Stimulated activated naive B cell treated with anti-CD40 and anti-IgM and Interleukin-4, amounts not matched to agents 10 μg/mL and 1 μg/mL and 100 μg/mL, for 72 hours (primary cell): ENCODE measurements around the gene NR1I2.

Source experiments
- ATAC-seq, 2 donors: fragments of 150-1000 bp; cut with Tn5 transposase; replicated peaks; 2 replicates each; pipeline ENCODE4 v1.10.0; 2021; ENCODE audit warnings: moderate library complexity in 1 of 2
- DNase-seq: peaks from one replicate; pipeline ENCODE4 v3.0.0; 2021
- H3K27ac Mint-ChIP-seq: one replicate; pipeline ENCODE4 v1.8.0; 2022; ENCODE audit warnings: mild to moderate bottlenecking, mixed read lengths
- H3K27me3 Mint-ChIP-seq, 2 donors: one replicate each; pipeline ENCODE4 v1.8.0; 2022; ENCODE audit warnings: mixed read lengths in 2 of 2
- H3K36me3 Mint-ChIP-seq, 2 donors: one replicate each; pipeline ENCODE4 v1.8.0; 2022; ENCODE audit warnings: mixed read lengths in 2 of 2, mild to moderate bottlenecking in 1 of 2
- H3K4me1 Mint-ChIP-seq, 2 donors: one replicate each; pipeline ENCODE4 v1.8.0; 2022; ENCODE audit warnings: mixed read lengths in 2 of 2, mild to moderate bottlenecking in 1 of 2
- H3K4me3 Mint-ChIP-seq, 2 donors: one replicate each; pipeline ENCODE4 v1.8.0; 2022; ENCODE audit warnings: mild to moderate bottlenecking in 2 of 2, mixed read lengths in 2 of 2, moderate library complexity in 1 of 2
- H3K9me3 Mint-ChIP-seq, 2 donors: one replicate each; pipeline ENCODE4 v1.8.0; 2022; ENCODE audit warnings: mixed read lengths in 2 of 2, mild to moderate bottlenecking in 1 of 2

The NR1I2 gene

DNA sequence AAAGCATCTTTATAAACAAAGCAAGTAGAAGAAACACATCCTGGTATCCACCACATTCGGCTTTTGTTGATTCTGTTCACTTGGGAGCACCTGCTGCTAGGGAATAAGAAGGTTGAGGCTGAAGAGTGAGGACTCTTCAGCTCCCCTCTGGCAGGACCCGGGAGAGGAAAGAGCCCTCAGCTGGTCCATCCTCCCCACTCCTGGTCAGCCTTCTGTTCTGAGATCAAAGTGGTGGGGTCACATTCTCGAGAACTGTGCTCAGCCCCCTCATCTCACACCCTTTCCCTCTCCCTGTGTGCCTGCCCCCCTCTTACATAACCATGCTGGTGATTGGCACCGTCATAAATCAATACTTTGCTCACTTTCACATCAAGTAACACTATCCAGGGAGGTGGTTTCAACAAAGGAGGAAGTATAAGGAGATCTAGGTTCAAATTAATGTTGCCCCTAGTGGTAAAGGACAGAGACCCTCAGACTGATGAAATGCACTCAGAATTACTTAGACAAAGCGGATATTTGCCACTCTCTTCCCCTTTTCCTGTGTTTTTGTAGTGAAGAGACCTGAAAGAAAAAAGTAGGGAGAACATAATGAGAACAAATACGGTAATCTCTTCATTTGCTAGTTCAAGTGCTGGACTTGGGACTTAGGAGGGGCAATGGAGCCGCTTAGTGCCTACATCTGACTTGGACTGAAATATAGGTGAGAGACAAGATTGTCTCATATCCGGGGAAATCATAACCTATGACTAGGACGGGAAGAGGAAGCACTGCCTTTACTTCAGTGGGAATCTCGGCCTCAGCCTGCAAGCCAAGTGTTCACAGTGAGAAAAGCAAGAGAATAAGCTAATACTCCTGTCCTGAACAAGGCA lies at the start of gene NR1I2:
NR1I2 (plus strand) TSS at position 772 of the 869 bp plus-strand sequence.
- ATAC-seq, result peak in 1 of 2 donors; percentile 41
- Mint-ChIP-seq H3K4me3 (no peak within 1 kb of the TSS), H3K9me3 (peaks cover 0 to under 1% of the 10 kb centered on the region in 2 donors), H3K4me1 (peaks cover 3 to 10% of the 10 kb centered on the region in 2 donors), H3K27me3 (no peaks in the 10 kb centered on the region), H3K36me3 (no peaks in the 10 kb centered on the region), H3K27ac (no peak within 1 kb of the TSS)
- no peak for DNase-seq

DNA sequence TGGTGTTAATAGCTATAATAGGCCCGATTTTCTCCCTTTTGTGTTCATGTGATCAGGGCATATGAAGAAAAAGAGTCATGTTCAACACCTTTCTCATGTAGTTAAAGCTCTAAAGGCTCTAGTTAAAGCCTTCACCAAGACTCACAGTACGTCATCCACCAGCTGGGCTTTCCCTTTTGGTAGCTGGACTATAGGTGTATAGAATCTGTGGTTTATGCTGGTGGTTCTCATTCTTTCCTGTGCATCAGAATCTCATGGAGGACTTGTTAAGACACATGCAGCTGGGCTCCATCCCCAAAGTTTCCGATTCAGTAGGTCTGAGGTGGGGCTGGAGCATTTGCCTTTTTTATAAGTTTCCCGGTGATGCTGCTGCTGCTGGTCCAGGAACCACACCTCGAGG lies 48.1 kb upstream of the NR1I2 start:
- ATAC-seq, result no peak
- H3K27me3 Mint-ChIP-seq, result peaks cover 0 to 6% of the 10 kb centered on the region in 2 donors

DNA sequence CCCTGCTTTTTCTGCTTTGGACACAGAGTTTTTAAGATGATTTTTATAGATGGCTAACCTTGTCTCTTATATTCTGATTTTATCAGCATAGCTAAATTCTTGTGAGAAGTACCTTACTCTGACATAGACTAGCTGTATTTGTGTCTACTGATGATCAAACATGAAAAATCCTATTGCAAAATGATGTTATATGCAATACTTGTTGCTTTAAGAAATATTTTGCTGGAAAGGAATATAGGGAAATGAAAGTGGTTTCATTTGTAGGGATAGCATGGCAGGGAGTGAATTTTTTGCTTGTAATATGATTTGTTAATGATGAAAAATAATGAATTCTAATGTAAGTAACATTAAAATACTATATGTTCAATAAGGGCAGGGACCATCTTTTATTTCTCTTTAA lies 43.2 kb upstream of the NR1I2 start:
- no peaks in the 10 kb centered on the region for H3K4me1 Mint-ChIP-seq
- H3K4me3 Mint-ChIP-seq, result no peak overlapping the region
- no peak overlapping the region for H3K27ac Mint-ChIP-seq
- ATAC-seq, result no peak
- DNase-seq, result no peak
- peaks cover 18 to 25% of the 10 kb centered on the region in 2 donors for H3K27me3 Mint-ChIP-seq
- no peaks in the 10 kb centered on the region for H3K36me3 Mint-ChIP-seq
- no peaks in the 10 kb centered on the region for H3K9me3 Mint-ChIP-seq

More for the DNA sequence above, 48.1 kb upstream of the NR1I2 start:
- H3K4me1 Mint-ChIP-seq, result no peaks in the 10 kb centered on the region
- H3K4me3 Mint-ChIP-seq, result no peak overlapping the region
- no peak overlapping the region for H3K27ac Mint-ChIP-seq
- no peaks in the 10 kb centered on the region for H3K36me3 Mint-ChIP-seq
- no peak for DNase-seq
- no peaks in the 10 kb centered on the region for H3K9me3 Mint-ChIP-seq

DNA sequence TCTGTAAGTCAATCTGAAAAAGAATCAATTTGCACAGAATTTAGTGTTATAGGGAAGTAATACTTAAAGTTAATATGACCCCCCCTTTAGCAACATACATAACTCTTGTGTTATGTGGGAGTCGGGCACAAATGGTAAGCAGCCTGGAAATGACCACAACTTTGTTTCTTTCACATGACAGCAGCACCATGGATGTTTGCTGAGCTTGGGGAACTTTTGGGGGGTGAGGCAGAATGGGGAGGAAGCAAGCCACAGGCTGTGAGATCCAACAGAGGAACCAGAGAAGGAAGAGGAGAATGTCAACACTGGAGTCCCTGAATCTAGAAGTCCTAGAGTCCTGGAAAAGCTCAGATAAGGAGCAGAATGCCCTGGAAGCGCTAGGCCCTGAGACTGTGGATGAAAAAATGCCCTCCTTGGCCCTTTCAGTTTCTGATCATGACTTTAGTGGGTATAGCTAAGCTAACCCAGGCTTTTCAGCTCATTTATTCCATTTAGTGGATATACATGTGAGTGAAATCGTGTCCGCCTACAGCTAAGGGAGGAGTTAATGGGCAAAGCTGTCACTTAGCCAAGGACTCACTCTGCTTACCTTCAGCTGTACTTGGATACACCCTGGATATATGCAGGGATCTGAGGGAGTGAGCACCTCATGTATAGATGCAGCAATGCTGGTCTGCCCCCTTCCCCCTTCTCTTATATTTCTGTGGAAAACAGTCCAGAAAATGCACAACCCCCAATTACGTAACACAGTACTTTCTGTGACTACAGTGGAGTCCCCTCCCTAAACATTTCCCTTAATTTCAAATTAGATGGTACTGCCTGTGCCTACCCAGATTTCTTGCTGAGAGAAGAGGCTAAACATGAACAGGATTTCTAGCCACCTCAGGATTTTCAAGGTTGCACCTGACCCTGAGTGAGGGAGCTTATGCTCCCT lies 40.0 kb upstream of the NR1I2 start:
- no peaks in the 10 kb centered on the region for H3K4me1 Mint-ChIP-seq
- peaks cover 28 to 40% of the 10 kb centered on the region in 2 donors for H3K27me3 Mint-ChIP-seq
- DNase-seq (no peak), ATAC-seq (no peak)
- no peaks in the 10 kb centered on the region for H3K9me3 Mint-ChIP-seq
- no peak overlapping the region for H3K27ac Mint-ChIP-seq
- H3K4me3 Mint-ChIP-seq, result no peak overlapping the region
- no peaks in the 10 kb centered on the region for H3K36me3 Mint-ChIP-seq

DNA sequence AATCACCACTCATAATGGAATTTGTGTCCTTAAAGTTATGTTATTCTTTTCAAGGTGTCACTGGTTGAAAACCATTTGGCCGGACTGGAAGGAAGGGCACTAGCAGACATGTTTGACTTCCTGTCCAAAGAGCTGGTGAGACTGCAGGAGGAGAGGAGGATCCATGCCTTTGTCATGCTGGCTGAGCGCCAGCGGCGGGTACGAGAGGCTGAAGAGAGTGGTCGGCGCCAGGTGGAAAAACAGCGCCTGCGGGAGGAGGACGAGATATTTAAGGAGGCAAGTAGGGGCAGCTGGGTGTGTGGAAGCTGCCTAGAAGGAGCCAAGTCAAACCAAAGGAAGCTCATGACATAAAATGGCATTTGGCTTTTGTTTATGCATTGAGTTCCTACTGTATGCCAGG lies 38.0 kb upstream of the NR1I2 start:
- ATAC-seq (no peak), DNase-seq (no peak)
- Mint-ChIP-seq H3K27ac (no peak overlapping the region), H3K9me3 (no peaks in the 10 kb centered on the region), H3K4me3 (no peak overlapping the region), H3K27me3 (peaks cover 28 to 38% of the 10 kb centered on the region in 2 donors), H3K4me1 (no peaks in the 10 kb centered on the region), H3K36me3 (no peaks in the 10 kb centered on the region)

DNA sequence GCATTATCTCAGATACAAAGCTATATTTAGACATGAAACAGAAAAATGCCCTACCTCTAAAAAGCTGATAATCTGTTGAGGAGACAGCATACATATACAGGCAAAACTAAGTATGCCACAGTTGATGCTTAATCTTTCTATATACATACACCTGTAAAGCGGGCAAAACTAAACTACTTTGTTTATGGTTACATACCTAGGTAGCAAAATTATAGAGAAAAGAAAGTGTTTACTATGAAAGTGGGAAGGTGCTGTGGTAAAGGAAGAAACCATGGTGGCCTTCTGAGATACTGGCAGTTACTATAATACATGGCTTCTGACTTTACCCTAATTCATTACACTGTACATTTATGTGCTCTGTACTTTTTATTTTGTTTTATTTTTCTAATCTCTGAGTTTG lies 36.0 kb upstream of the NR1I2 start:
- H3K27me3 Mint-ChIP-seq, result peaks cover 29 to 30% of the 10 kb centered on the region in 2 donors
- no peaks in the 10 kb centered on the region for H3K9me3 Mint-ChIP-seq
- H3K36me3 Mint-ChIP-seq, result no peaks in the 10 kb centered on the region
- no peak overlapping the region for H3K4me3 Mint-ChIP-seq
- no peaks in the 10 kb centered on the region for H3K4me1 Mint-ChIP-seq
- DNase-seq (no peak), ATAC-seq (no peak)
- no peak overlapping the region for H3K27ac Mint-ChIP-seq

DNA sequence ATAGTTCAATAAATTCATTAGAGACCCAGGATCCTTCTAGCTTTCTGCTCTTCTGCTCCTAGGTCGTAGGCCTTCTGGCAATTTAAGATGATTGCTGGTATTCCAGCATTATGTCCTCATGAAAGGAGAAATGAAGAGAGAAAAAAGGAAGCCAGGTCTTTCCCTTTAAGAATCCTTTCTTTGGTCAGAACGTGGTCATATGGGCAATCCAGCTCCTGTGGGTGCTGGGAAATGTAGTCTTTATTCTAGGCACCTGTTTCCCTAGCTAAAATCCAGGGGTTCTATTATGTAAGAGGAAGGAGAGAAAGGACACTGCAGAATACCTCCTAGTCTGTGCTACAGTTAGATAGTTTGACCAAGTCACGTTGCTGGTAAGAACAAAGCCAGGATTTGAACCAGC lies 35.5 kb upstream of the NR1I2 start:
- Mint-ChIP-seq H3K27me3 (peaks cover 27 to 29% of the 10 kb centered on the region in 2 donors), H3K27ac (no peak overlapping the region), H3K9me3 (no peaks in the 10 kb centered on the region), H3K36me3 (no peaks in the 10 kb centered on the region), H3K4me3 (no peak overlapping the region), H3K4me1 (no peaks in the 10 kb centered on the region)
- ATAC-seq, result no peak
- no peak for DNase-seq

DNA sequence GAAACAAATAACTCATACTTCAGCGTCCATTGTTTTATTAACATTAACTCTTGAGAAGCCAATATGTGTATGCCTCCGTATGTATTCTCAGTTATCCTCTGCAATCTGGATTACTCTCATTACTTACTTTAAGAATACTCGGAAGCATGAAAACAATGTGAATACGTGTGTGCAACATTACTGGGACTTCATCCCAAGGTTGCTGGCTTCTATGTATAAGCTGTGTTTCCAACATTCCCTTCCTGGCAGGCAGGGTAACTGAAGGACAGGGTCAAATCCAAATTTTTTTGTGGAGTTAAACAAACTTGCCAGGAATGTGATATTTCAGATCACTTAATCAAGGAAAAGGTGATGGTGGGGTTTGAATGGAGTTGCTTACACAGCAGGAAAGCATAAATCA lies 34.5 kb upstream of the NR1I2 start:
- ATAC-seq, result no peak
- H3K4me3 Mint-ChIP-seq, result no peak overlapping the region
- H3K27ac Mint-ChIP-seq, result no peak overlapping the region
- peaks cover 21 to 22% of the 10 kb centered on the region in 2 donors for H3K27me3 Mint-ChIP-seq
- no peaks in the 10 kb centered on the region for H3K9me3 Mint-ChIP-seq
- H3K4me1 Mint-ChIP-seq, result no peaks in the 10 kb centered on the region
- H3K36me3 Mint-ChIP-seq, result no peaks in the 10 kb centered on the region
- DNase-seq, result no peak

DNA sequence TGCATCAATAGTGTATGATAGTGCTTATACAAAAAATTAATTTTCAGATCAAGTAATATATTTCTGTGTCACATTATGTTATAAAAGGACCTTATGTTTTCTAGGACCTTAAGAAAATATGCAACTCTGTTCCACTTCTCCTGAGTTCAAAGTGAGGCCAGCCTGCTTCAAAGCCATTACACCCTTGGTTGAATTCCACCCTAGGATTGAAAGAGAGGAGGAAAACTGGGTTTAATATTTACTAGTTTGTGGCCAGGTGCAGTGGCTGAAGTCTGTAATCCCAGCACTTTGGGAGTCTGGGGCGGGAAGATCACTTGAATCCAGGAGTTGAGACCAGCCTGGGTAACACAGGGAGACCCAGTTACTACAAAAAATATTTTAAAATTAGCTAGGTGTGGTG lies 32.9 kb upstream of the NR1I2 start:
- H3K4me1 Mint-ChIP-seq, result no peaks in the 10 kb centered on the region
- peaks cover 19 to 20% of the 10 kb centered on the region in 2 donors for H3K27me3 Mint-ChIP-seq
- H3K36me3 Mint-ChIP-seq, result peaks cover 0 to 3% of the 10 kb centered on the region in 2 donors
- H3K4me3 Mint-ChIP-seq, result no peak overlapping the region
- H3K9me3 Mint-ChIP-seq, result peaks cover 2 to 3% of the 10 kb centered on the region in 2 donors
- H3K27ac Mint-ChIP-seq, result no peak overlapping the region
- no peak for ATAC-seq
- no peak for DNase-seq

DNA sequence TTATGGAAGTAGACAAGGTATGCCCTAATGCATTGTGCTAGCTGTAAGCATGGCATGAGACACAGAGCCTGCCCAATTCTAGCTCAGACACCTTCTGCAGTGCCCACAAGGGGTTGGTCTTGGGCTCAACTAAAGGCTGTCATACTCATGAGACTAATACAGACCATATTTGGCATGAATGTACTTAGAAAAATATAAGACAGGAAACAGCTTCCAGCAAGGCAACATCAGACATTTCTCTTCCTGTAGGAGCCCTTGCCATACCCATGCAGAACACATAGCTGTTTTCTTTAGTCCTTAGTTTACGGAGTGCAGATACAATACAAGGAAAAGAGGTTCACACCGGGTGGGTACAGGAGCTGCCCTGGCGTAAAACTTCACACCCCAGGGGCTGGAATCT lies 30.5 kb upstream of the NR1I2 start:
- peaks cover 19% of the 10 kb centered on the region in 2 donors for H3K27me3 Mint-ChIP-seq
- no peak for DNase-seq
- no peak overlapping the region for H3K27ac Mint-ChIP-seq
- H3K4me1 Mint-ChIP-seq, result no peaks in the 10 kb centered on the region
- H3K9me3 Mint-ChIP-seq, result peaks cover 5 to 6% of the 10 kb centered on the region in 2 donors
- no peak overlapping the region for H3K4me3 Mint-ChIP-seq
- no peak for ATAC-seq
- H3K36me3 Mint-ChIP-seq, result peaks cover 0 to 5% of the 10 kb centered on the region in 2 donors

DNA sequence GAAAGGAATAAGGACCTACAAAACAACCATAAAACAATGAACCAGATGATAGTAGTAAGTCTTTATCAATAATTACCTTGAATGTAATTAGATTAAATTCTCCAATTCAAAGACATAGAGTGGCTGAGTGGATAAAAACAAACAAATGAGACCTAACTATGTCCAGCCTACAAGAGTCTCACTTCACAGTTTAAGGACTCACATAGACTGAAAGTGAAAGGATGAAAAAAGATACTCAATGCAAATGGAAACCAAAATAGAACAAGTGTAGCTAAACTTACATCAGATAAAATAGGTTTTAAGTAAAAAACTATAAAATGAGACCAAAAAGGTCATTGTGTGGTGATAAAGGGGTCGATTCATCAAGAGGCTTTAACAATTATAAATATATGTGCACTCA lies 21.9 kb upstream of the NR1I2 start:
- DNase-seq (no peak), ATAC-seq (no peak)
- H3K36me3 Mint-ChIP-seq, result peaks cover 0 to 3% of the 10 kb centered on the region in 2 donors
- H3K27me3 Mint-ChIP-seq, result peaks cover 6 to 9% of the 10 kb centered on the region in 2 donors
- H3K9me3 Mint-ChIP-seq, result peaks cover 8 to 13% of the 10 kb centered on the region in 2 donors
- H3K4me3 Mint-ChIP-seq, result no peak overlapping the region
- H3K4me1 Mint-ChIP-seq, result no peaks in the 10 kb centered on the region
- H3K27ac Mint-ChIP-seq, result no peak overlapping the region

DNA sequence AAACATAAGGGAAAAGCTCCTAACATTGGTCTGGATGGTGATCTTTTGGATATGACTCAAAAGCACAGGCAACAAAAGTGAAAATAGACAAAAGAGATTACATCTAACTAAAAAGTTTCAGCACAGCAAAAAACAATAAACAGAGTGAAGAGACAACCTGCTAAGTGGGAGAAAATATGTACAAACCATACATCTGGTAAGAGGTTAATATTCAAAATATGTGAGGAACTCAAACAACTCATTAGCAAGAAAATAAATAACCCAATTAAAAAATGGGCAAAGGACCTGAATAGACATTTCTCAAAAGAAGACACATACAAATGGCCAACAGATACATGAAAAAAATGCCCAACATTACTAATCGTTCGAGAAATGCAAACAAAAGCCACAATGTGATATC lies 19.0 kb upstream of the NR1I2 start:
- Mint-ChIP-seq H3K36me3 (peaks cover 0 to 3% of the 10 kb centered on the region in 2 donors), H3K9me3 (peaks cover 8 to 13% of the 10 kb centered on the region in 2 donors), H3K4me1 (no peaks in the 10 kb centered on the region), H3K27ac (no peak overlapping the region), H3K4me3 (no peak overlapping the region), H3K27me3 (peaks cover 5 to 6% of the 10 kb centered on the region in 2 donors)
- ATAC-seq (no peak), DNase-seq (no peak)

DNA sequence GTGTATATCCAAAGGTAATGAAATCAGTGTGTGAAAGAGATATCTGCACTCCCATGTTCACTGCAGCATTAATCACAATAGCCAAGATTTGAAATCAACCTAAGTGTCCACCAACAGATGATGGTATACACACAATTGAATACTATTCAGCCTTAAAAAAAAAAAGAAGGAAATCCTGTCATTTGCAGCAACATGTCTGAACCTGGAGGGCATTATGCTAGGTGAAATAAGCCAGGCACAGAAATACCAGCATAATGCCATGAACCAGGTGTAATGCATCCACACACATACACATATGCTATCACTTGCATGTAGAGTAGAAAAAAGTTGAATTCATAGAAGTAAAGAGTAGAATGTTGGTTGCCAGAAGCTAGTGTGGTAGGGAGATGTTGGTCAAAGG lies 18.4 kb upstream of the NR1I2 start:
- ATAC-seq (no peak), DNase-seq (no peak)
- Mint-ChIP-seq H3K4me1 (no peaks in the 10 kb centered on the region), H3K9me3 (peaks cover 8 to 13% of the 10 kb centered on the region in 2 donors), H3K27ac (no peak overlapping the region), H3K36me3 (peaks cover 0 to 3% of the 10 kb centered on the region in 2 donors), H3K27me3 (peaks cover 5 to 6% of the 10 kb centered on the region in 2 donors), H3K4me3 (no peak overlapping the region)

DNA sequence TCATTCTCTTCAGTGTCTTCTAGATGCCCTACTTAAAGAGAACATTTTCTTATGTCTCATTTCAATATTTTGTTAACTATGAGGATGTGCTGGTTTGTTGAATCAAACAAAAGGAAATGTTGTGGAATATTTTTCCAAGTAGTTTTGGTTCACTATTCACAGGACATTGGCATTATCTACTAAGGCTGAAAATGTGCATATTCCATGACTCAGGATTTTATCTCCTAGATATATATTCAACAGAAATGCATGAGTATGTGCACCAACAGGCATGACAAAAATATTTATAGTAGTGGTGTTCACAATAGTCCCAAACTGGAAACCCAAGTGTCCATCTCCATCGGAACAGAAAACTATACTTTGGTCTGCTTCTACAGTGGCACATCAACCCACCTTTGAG lies 16.7 kb upstream of the NR1I2 start:
- no peak overlapping the region for H3K4me3 Mint-ChIP-seq
- H3K9me3 Mint-ChIP-seq, result peaks cover 8 to 13% of the 10 kb centered on the region in 2 donors
- DNase-seq, result no peak
- H3K27me3 Mint-ChIP-seq, result peaks cover 5 to 6% of the 10 kb centered on the region in 2 donors
- H3K27ac Mint-ChIP-seq, result no peak overlapping the region
- peaks cover 0 to 3% of the 10 kb centered on the region in 2 donors for H3K36me3 Mint-ChIP-seq
- no peaks in the 10 kb centered on the region for H3K4me1 Mint-ChIP-seq
- no peak for ATAC-seq
